Endothelial cell of umbilical vein (primary cell): ENCODE data around the gene FRMPD1. TPM values are rescaled to one million over a fixed set of nuclear protein-coding genes. Genes with fewer than 3 reads are reported as not detected.

Experiments used
- BruUV-seq: library from RNA; stranded (reverse); fragments of 400-500 nt; replicated peaks from 2 replicates; lab custom pipeline; 2021; lab: Mats Ljungman, UMichigan
- CTCF ChIA-PET: fragments of 300-600, 350-600 bp; sonication (Branson Sonifier 250); formaldehyde crosslinking; loops from one replicate; lab custom pipeline; 2021; ENCODE audit warnings: antibody characterized with exemption, inconsistent platforms; lab: Charles Lee
- POLR2A ChIA-PET: fragments of 300-600, 350-600 bp; sonication (Branson Sonifier 250); formaldehyde crosslinking; loops from one replicate; lab custom pipeline; 2021; ENCODE audit warnings: antibody characterized with exemption, inconsistent platforms; lab: Charles Lee
- DNase-seq: peaks from one replicate; pipeline ENCODE4 v3.0.0-alpha.2; 2011; ENCODE audit warnings: low read depth, low spot score
- FAIRE-seq: peaks from 2 replicates; lab custom pipeline; 2011; peaks lifted over from hg19 to GRCh38; lab: Jason Lieb, UNC
- H2AFZ ChIP-seq: 2 replicates; pipeline ENCODE4 v1.6.0; 2012; ENCODE audit warnings: low read depth, low read length, control low read depth, inconsistent platforms
- H3K27ac ChIP-seq: 2 replicates; pipeline ENCODE4 v1.5.1; 2011; ENCODE audit warnings: low read depth, mild to moderate bottlenecking, control low read depth, low read length, moderate library complexity; ENCODE audit not compliant: insufficient read depth
- H3K27me3 ChIP-seq, 2 experiments: 2 replicates each; pipeline versions ENCODE4 v1.6.0 to v1.6.1; 2011; ENCODE audit warnings: low read length in 2 of 2, mixed read lengths in 1 of 2; ENCODE audit not compliant: control insufficient read depth in 2 of 2, insufficient read depth in 2 of 2
- H3K36me3 ChIP-seq, 2 experiments: 2 replicates in 1 of 2; 3 replicates in 1 of 2; pipeline ENCODE4 v1.5.1; 2011; ENCODE audit warnings: low read length in 2 of 2, mild to moderate bottlenecking in 1 of 2, moderate library complexity in 1 of 2; ENCODE audit not compliant: control insufficient read depth in 2 of 2, insufficient read depth in 2 of 2; ENCODE audit errors: extremely low read depth in 1 of 2
- H3K4me1 ChIP-seq: 3 replicates; pipeline ENCODE4 v1.5.1; 2011; ENCODE audit warnings: mild to moderate bottlenecking, low read length; ENCODE audit not compliant: control insufficient read depth, insufficient read depth; ENCODE audit errors: extremely low read depth
- H3K4me2 ChIP-seq: 2 replicates; pipeline ENCODE4 v1.6.1; 2011; ENCODE audit warnings: low read length, control low read depth, mixed read lengths; ENCODE audit not compliant: insufficient read depth
- H3K4me3 ChIP-seq, 3 experiments: fragments of 200-600 bp in 1 of 3; sonication (generic), shearing (Covaris generic) in 1 of 3; replicated peaks in 1 of 3; 2 replicates each; pipeline ENCODE4 v1.5.1; 2011 to 2016; ENCODE audit warnings: control low read depth in 3 of 3, low read length in 3 of 3, mild to moderate bottlenecking in 2 of 3, inconsistent platforms in 1 of 3, low read depth in 1 of 3, moderate library complexity in 1 of 3; ENCODE audit not compliant: insufficient read depth in 1 of 3
- H3K79me2 ChIP-seq: 2 replicates; pipeline ENCODE4 v1.6.0; 2012; ENCODE audit warnings: low read length, inconsistent platforms; ENCODE audit not compliant: control insufficient read depth, insufficient read depth
- H3K9ac ChIP-seq: replicated peaks from 2 replicates; pipeline ENCODE3; 2011; ENCODE audit warnings: low read length, control low read depth; ENCODE audit not compliant: insufficient read depth; ENCODE audit errors: extremely low read depth
- H3K9me1 ChIP-seq: replicated peaks from 3 replicates; pipeline ENCODE4 v1.6.0; 2011; ENCODE audit warnings: mild to moderate bottlenecking, low read length; ENCODE audit not compliant: control insufficient read depth, insufficient read depth; ENCODE audit errors: extremely low read depth
- H3K9me3 ChIP-seq: replicated peaks from 2 replicates; pipeline ENCODE4 v1.5.1; 2012; ENCODE audit warnings: low read length, inconsistent platforms; ENCODE audit not compliant: control insufficient read depth, insufficient read depth
- H4K20me1 ChIP-seq: replicated peaks from 2 replicates; pipeline ENCODE3; 2011; ENCODE audit warnings: mild to moderate bottlenecking, low read length; ENCODE audit not compliant: control insufficient read depth, insufficient read depth; ENCODE audit errors: extremely low read depth
- CTCF ChIP-seq, 2 donors: IDR thresholded peaks; 1 replicate in 1 of 2; 2 replicates in 1 of 2; pipeline ENCODE4 v1.5.1; 2011; ENCODE audit warnings: low read length in 2 of 2, mild to moderate bottlenecking in 2 of 2, moderate library complexity in 2 of 2, control low read depth in 1 of 2, inconsistent platforms in 1 of 2, low read depth in 1 of 2; ENCODE audit not compliant: insufficient read depth in 1 of 2; ENCODE audit errors: extremely low read depth in 1 of 2
- EZH2 ChIP-seq: IDR thresholded peaks from 2 replicates; pipeline ENCODE4 v1.6.1; 2012; ENCODE audit warnings: borderline replicate concordance, low read depth, mild to moderate bottlenecking, moderate library complexity, low read length, inconsistent platforms; ENCODE audit not compliant: severe bottlenecking
- FOS ChIP-seq: IDR thresholded peaks from 2 replicates; pipeline ENCODE4 v1.6.1; 2011; ENCODE audit warnings: mild to moderate bottlenecking, low read length, moderate library complexity, borderline replicate concordance; ENCODE audit not compliant: insufficient read depth
- GATA2 ChIP-seq: IDR thresholded peaks from 2 replicates; pipeline ENCODE4 v1.7.0; 2011; ENCODE audit warnings: low read depth, mild to moderate bottlenecking, moderate library complexity, mixed read lengths, low read length; ENCODE audit not compliant: insufficient read length, insufficient read depth
- JUN ChIP-seq: IDR thresholded peaks from 2 replicates; pipeline ENCODE4 v1.6.1; 2011; ENCODE audit warnings: borderline replicate concordance, low read depth; ENCODE audit not compliant: insufficient read length, insufficient read depth
- MAX ChIP-seq: IDR thresholded peaks from 2 replicates; pipeline ENCODE4 v1.6.1; 2011; ENCODE audit not compliant: insufficient read depth, insufficient read length
- MYC ChIP-seq: IDR thresholded peaks from one replicate; pipeline ENCODE4 v1.6.1; 2011; ENCODE audit warnings: mild to moderate bottlenecking, low read depth, low read length
- POLR2A ChIP-seq: IDR thresholded peaks from 2 replicates; pipeline ENCODE4 v1.6.1; 2012; ENCODE audit warnings: low read depth, mild to moderate bottlenecking, control low read depth, low read length
- POLR2AphosphoS5 ChIP-seq: IDR thresholded peaks from 2 replicates; pipeline ENCODE4 v1.6.1; 2012; ENCODE audit warnings: low read depth, mild to moderate bottlenecking, control low read depth, low read length, moderate library complexity; ENCODE audit not compliant: insufficient read depth
- dilution Hi-C: fragments of 300-500 bp; cut with MboI; formaldehyde crosslinking; loops from one replicate; pipeline ENCODE4 v1.15.0; 2019; ENCODE audit warnings: low sequenced_read_pairs; ENCODE audit not compliant: extremely low pct_ligation_motif_present
- intact Hi-C: fragments of 100-400 bp; cut with micrococcal nuclease; formaldehyde crosslinking; loops from one replicate; pipeline ENCODE4 v1.10.0; 2022
- polyA plus RNA-seq, 4 experiments: library from polyadenylated mRNA; depleted of rRNA in 3 of 4; stranded (reverse) in 3 of 4; unstranded in 1 of 4; fragments of >200 nt; gene quantifications; 2 replicates each; pipeline versions ENCODE4 v1.2.1 to v1.2.3, GENCODE V29; 2011 to 2012; ENCODE audit warnings: missing spikeins in 1 of 4
- total RNA-seq: library from RNA; stranded (reverse); gene quantifications from 2 replicates; pipeline ENCODE4 v1.2.3, GENCODE V29; 2021

The FRMPD1 gene
- total and polyA plus RNA-seq, 2 donors (not counting 3 experiments of a cell fraction or from before 2014, with no cell fraction given): not detected

GRCh38 chr9:37609735-37610397 is 40.9 kb upstream of the FRMPD1 start:
- H3K4me2 ChIP-seq: no peak overlapping the region
- TF ChIP-seq EZH2 (no peak), JUN (no peak), GATA2 (no peak), POLR2AphosphoS5 (no peak), FOS (no peak), POLR2A (no peak), CTCF (IDR thresholded peaks at IDR 0.05; ENCODE audit: extremely low read depth in 1 of 2, insufficient read depth in 1 of 2, low read depth in 1 of 2, low read length in 2 of 2) (no peak), MAX (no peak), MYC (no peak)
- no TSS peak for BruUV-seq
- H3K4me3 ChIP-seq: no peak overlapping the region
- H3K79me2 ChIP-seq: no peaks in the 10 kb centered on the region
- FAIRE-seq (no peak), DNase-seq (no peak)
- H2AFZ ChIP-seq: no peak overlapping the region
- no peaks in the 10 kb centered on the region for H3K9me1 ChIP-seq
- H3K27me3 ChIP-seq: peaks cover 20 to 26% of the 10 kb centered on the region in 2 experiments
- no peaks in the 10 kb centered on the region for H3K4me1 ChIP-seq
- H3K9ac ChIP-seq: no peak overlapping the region
- H3K36me3 ChIP-seq: no peaks in the 10 kb centered on the region
- ChIA-PET CTCF (no interaction called here), POLR2A (no interaction called here)
- dilution Hi-C loops (no loop called here), intact Hi-C loops (no loop called here)
- no peak overlapping the region for H3K27ac ChIP-seq
- H4K20me1 ChIP-seq: no peaks in the 10 kb centered on the region
- H3K9me3 ChIP-seq: no peaks in the 10 kb centered on the region
